GM19351 (cell line): ENCODE data around the gene ADGRB3.
"Not testable (repeated sequence)": the region's sequence is repeated elsewhere in the genome, so short reads cannot be mapped to it uniquely, and the experiment has no call there.

Experiments used
- ATAC-seq: cut with Tn5 transposase; IDR thresholded peaks from one replicate; pipeline ENCODE4 v1.9.1; 2021; ENCODE audit warnings: mild to moderate bottlenecking, moderate library complexity; ENCODE audit not compliant: unreplicated experiment

The ADGRB3 gene

GRCh38 chr6:68735866-68736265 lies 100.8 kb downstream of the ADGRB3 start:
- no peak for ATAC-seq

DNA sequence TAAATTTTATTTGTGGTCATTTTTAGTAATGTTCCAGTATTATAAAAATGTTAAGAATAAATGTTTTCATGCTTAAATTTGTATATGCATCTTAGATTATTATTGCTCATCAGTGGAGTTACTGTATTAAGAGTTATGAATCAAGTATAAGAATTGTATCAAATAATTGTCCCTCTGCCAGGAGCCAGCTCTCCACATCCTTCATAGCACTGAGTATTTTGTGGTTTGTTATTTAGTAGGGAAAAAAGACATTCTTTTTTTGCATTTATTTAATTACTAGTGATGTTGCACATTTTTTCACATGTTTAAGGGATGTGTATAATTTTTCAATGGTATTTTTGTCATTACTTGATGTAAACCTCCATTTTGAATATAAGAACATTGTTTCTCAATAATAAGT lies 102.0 kb downstream of the ADGRB3 start:
- no peak for ATAC-seq

DNA sequence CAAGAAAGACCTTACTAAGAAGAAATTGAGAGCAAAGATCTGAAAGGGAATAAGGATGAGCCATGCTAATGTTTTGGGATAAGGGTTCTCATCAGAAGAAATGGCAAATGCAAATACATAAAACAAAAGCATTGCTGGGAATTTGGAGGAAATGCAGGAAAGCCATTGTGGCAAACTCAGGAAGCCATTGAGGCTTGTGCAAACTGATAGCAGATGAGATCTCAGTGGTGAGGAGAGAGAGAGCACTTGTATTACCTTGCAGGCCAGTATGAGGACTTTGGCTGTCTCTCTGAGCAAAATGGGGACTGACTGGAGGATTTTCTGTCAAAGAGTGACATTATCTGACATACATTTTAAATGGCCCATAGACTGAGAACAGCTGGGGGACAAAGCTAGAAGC lies 103.0 kb downstream of the ADGRB3 start:
- ATAC-seq = no peak

DNA sequence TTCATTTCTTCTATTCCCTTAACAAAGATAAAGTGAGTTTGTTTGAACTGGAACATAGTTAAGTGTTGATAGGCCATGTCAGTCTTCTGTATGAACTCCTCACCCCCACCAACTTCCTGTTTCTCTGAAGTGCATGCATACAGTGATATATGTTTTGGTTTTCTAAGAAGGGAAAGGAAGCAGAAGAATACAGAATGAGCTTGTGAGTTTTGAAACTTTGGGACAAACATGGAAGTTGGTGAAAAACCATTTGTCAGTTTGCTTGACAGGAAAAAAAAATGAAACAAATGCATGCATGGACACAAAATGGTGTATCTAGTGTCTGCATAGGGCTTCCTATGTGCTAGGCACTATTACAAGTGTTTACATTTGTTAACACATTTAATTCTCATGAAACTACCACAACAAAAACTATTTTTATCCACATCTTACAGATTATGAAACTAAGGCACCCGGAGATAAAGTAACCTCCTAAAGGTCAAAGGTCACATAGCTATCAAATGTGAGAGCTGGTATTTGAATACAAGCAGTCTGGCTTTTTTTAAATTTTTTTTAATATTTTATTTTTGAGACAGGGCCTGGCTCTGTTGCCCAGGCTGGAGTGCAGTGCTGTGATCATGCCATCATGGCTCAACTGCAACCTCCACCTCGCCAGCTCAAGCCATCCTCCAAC lies 105.9 kb downstream of the ADGRB3 start:
- peak; percentile 64 for ATAC-seq

GRCh38 chr6:68741501-68742386 lies 106.7 kb downstream of the ADGRB3 start:
- ATAC-seq = peak; percentile 21

GRCh38 chr6:68743099-68743498 lies 108.0 kb downstream of the ADGRB3 start:
- no peak for ATAC-seq

- ATAC-seq = not testable (repeated sequence)
Measured at GRCh38 chr6:68744376-68744775, 109.3 kb downstream of the ADGRB3 start.

DNA sequence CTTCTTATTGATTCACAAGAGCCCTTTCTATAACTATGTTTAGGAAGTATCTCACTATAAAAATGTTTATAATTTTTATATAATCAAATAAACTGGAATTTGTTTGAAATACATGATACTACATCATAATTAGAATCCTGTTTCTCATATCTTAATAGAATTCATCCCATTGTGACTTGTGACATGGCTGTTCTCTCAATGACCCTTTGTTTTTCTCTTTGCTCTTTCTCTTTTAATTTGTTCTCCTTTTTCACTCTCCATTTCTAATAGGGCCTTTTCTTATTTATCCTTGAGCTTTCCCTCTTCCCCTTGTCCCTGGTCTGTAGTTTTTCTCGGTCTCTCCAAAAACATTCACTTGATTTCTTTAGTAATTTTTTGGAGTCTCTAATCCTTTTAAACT lies 111.3 kb downstream of the ADGRB3 start:
- ATAC-seq = no peak

DNA sequence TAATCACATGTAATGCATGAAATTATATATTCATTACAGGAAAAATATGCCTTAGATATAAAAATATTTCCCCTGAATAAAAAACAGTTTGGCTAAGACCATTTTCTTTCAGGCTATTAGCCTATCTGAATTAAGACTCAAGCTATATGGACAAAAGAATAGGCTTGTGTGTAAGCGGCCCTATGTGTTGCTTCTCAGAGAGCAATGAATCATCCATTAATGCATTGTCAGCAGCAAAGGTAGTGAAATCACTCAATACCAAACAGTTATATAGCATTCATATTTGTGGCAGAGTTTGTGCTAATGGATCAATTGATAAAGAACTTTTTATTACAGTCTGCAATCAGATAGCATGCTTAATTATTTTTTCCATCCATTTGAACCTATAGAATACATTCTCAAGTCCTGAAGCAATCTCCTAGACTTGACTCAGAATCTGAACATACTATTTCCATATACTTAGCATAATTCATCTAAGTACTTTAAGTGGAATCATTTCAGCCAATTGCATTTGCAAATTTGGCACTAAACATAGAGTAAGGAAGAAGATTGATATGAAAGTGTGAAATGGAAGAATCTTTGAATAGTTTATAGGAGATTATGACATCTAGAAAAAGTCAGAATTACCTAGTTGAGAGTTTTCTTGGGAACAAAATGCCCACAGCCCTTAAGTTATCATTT lies 112.2 kb downstream of the ADGRB3 start:
- ATAC-seq = no peak

DNA sequence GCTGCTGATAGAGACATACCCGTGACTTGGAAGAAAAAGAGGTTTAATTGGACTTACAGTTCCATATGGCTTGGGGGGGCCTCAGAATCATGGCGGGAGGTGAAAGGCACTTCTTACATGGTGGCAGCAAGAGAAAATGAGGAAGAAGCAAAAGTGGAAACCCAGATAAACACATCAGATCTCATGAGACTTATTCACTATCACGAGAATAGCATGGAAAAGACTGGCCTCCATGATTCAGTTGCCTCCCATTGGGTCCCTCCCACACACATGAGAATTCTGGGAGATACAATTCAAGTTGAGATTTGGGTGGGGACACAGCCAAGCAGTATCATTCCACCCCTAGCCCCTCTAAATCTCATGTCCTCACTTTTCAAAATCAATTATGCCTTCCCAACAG lies 112.8 kb downstream of the ADGRB3 start:
- ATAC-seq = not testable (repeated sequence)

- no peak for ATAC-seq
Measured at GRCh38 chr6:68754681-68755213, 119.7 kb downstream of the ADGRB3 start.

DNA sequence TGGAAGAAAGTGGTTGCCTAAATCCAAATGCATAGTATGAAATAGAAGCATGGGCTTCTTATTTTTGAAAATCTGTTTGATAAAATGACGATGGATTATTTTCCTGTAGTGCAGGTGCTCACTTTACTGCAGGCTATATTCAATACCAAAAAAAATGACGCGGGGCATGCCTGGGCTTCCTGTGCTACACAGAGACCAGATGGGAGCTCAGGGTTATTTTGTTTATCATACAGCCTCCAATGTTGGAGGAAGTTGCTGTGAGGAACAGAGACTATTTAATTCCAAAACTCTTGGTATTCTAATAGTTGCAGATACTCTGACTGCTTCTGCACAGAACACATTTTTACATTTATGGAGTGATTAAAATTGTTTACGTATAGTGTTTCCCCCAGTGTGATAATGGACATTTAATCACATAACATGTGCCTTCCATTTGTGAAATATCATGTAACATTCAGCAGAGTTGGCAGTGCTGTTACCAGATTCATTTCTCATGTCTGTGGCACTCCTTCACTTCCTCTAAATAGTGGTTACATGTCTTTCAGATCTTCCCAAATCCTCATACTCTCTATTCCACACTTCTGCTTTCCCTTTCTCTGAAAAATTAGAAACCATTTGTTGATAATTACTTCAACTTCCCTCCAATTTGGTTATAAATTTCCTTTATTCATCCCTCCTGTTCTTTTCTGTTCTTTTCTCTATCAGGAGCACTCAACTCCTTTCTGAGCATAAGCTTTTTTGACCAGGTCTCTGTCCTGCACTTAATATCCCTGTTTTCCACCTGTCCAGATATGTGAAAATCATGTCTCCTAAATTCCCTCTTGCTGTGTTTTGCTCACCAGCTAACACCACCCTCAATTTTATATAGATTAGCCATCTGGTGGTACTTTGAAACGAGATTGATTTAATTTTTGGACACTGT lies 121.6 kb downstream of the ADGRB3 start:
- no peak for ATAC-seq

- ATAC-seq = no peak
Measured at GRCh38 chr6:68757821-68758220, 122.7 kb downstream of the ADGRB3 start.

- ATAC-seq = no peak
Measured at GRCh38 chr6:68758559-68758958, 123.5 kb downstream of the ADGRB3 start.

DNA sequence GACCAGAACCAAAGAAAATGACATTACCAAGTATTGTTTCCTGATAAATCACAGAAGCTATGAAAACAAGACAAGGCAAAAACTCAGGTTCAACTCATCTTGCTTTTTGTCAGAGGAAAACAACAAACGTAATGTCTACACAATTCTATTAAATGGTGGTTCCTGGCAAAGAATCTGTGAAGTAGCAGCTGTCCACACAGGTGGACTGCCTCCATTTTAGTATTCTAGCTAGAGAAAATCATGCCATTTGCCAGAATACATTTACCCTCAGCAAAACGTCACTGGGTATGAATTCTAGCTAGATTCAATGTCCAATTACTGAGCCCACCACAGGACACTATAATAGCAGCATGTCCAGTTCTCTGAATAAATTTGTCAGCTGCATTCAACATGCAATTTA lies 125.4 kb downstream of the ADGRB3 start:
- no peak for ATAC-seq

GRCh38 chr6:68760941-68761676 lies 126.0 kb downstream of the ADGRB3 start:
- ATAC-seq = no peak

DNA sequence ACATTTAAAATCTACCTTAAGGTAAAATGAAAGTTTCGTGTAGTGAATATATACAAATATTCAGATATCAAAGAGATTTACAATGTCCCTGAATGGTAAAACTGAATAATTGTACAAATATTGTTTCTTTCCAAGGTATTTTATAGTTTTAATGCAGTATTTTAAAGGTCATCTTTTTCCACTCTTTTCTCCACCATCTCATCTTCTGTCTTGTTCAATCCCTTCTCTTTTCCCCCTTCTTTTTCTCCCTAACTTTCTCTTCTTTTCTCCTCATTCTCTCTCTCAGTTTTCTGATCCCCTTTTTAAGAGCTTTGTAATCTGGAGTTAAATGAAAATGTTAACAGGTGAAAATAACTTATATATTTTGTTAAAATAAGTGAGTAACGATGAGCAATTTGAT lies 126.9 kb downstream of the ADGRB3 start:
- no peak for ATAC-seq

- ATAC-seq = no peak
Measured at GRCh38 chr6:68771426-68771825, 136.3 kb downstream of the ADGRB3 start.

GRCh38 chr6:68774843-68775242 lies 139.8 kb downstream of the ADGRB3 start:
- ATAC-seq = no peak

DNA sequence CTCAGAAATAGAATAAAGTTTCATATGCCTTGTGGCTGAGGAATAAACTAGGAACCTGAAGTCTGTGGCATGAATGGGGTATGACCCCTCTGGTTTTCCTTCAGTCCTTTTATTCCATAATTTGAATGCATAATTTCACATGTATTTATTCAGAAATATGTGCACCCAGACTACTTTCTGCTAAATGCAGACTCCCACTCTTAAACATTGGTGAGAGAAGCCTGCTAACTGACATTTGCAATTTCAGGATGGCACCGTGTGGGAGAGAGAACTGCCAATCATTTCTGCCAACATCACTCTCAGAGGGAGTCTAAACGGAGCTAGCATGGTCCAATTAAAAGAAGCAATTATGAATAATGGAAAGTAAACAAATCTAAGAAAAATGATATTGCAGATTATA lies 141.3 kb downstream of the ADGRB3 start:
- ATAC-seq = no peak
